HG02870 (cell line): ENCODE results near the gene CNTNAP2.
"Not testable (repeated sequence)": the region's sequence is repeated elsewhere in the genome, so short reads cannot be mapped to it uniquely, and the experiment has no call there.

ENCODE experiments used
- ATAC-seq: cut with Tn5 transposase; IDR thresholded peaks from one replicate; pipeline ENCODE4 v1.9.1; 2021; ENCODE audit warnings: mild to moderate bottlenecking, moderate library complexity; ENCODE audit not compliant: unreplicated experiment

Gene CNTNAP2

GRCh38 chr7:147674705-147675104 lies 1558.1 kb downstream of the CNTNAP2 start:
- no peak for ATAC-seq

- ATAC-seq: no peak
Observed at GRCh38 chr7:147678943-147679342, 1562.3 kb downstream of the CNTNAP2 start.

- no peak for ATAC-seq
Observed at GRCh38 chr7:147681530-147681929, 1564.9 kb downstream of the CNTNAP2 start.

GRCh38 chr7:147700702-147701101 lies 1584.1 kb downstream of the CNTNAP2 start:
- no peak for ATAC-seq

GRCh38 chr7:147707926-147708325 lies 1591.3 kb downstream of the CNTNAP2 start:
- no peak for ATAC-seq

- no peak for ATAC-seq
Observed at GRCh38 chr7:147708871-147709270, 1592.3 kb downstream of the CNTNAP2 start.

- ATAC-seq: no peak
Observed at GRCh38 chr7:147711447-147711846, 1594.8 kb downstream of the CNTNAP2 start.

GRCh38 chr7:147721962-147722830 lies 1605.6 kb downstream of the CNTNAP2 start:
- ATAC-seq: no peak

GRCh38 chr7:147723536-147723935 lies 1606.9 kb downstream of the CNTNAP2 start:
- ATAC-seq: no peak

GRCh38 chr7:147731311-147731710 lies 1614.7 kb downstream of the CNTNAP2 start:
- no peak for ATAC-seq

- ATAC-seq: not testable (repeated sequence)
Observed at GRCh38 chr7:147737559-147738214, 1621.1 kb downstream of the CNTNAP2 start.

GRCh38 chr7:147742301-147742700 lies 1625.7 kb downstream of the CNTNAP2 start:
- no peak for ATAC-seq

- ATAC-seq: no peak
Observed at GRCh38 chr7:147756300-147756699, 1639.7 kb downstream of the CNTNAP2 start.

GRCh38 chr7:147759327-147759943 lies 1642.8 kb downstream of the CNTNAP2 start:
- ATAC-seq: no peak

GRCh38 chr7:147765301-147765700 lies 1648.7 kb downstream of the CNTNAP2 start:
- ATAC-seq: no peak

- ATAC-seq: no peak
Observed at GRCh38 chr7:147771344-147771743, 1654.7 kb downstream of the CNTNAP2 start.

- no peak for ATAC-seq
Observed at GRCh38 chr7:147774461-147774860, 1657.9 kb downstream of the CNTNAP2 start.

- no peak for ATAC-seq
Observed at GRCh38 chr7:147775516-147776284, 1659.1 kb downstream of the CNTNAP2 start.

- no peak for ATAC-seq
Observed at GRCh38 chr7:147777309-147777708, 1660.7 kb downstream of the CNTNAP2 start.

GRCh38 chr7:147779949-147780348 lies 1663.3 kb downstream of the CNTNAP2 start:
- ATAC-seq: no peak

GRCh38 chr7:147796581-147796980 lies 1680.0 kb downstream of the CNTNAP2 start:
- no peak for ATAC-seq
